Ishikawa (cell line): ENCODE measurements around the gene APOC1.

Experiments used
- CEBPB ChIP-seq: IDR thresholded peaks from 2 replicates; pipeline ENCODE4 v1.6.1; 2012
- CREB1 ChIP-seq: IDR thresholded peaks from 2 replicates; pipeline ENCODE4 v1.6.1; 2012; ENCODE audit warnings: low read depth
- EGR1 ChIP-seq: IDR thresholded peaks from 2 replicates; pipeline ENCODE4 v1.6.1; 2012
- EP300 ChIP-seq: IDR thresholded peaks from 2 replicates; pipeline ENCODE4 v1.6.1; 2012; ENCODE audit warnings: borderline replicate concordance
- FOXM1 ChIP-seq: IDR thresholded peaks from 2 replicates; pipeline ENCODE4 v1.6.1; 2012; ENCODE audit warnings: low read depth, borderline replicate concordance
- MAX ChIP-seq: IDR thresholded peaks from 2 replicates; pipeline ENCODE4 v1.6.1; 2012
- NFIC ChIP-seq: IDR thresholded peaks from 2 replicates; pipeline ENCODE4 v1.6.1; 2012
- RAD21 ChIP-seq: IDR thresholded peaks from 2 replicates; pipeline ENCODE4 v1.6.1; 2012; ENCODE audit warnings: low read depth
- REST ChIP-seq: IDR thresholded peaks from 2 replicates; pipeline ENCODE4 v1.6.1; 2012; ENCODE audit warnings: low read depth, mild to moderate bottlenecking
- TAF1 ChIP-seq: IDR thresholded peaks from 2 replicates; pipeline ENCODE4 v1.6.1; 2012; ENCODE audit warnings: low read depth, mild to moderate bottlenecking
- TCF12 ChIP-seq: IDR thresholded peaks from 2 replicates; pipeline ENCODE4 v1.6.1; 2012; ENCODE audit warnings: low read depth
- TEAD4 ChIP-seq: IDR thresholded peaks from 2 replicates; pipeline ENCODE4 v1.6.1; 2012
- YY1 ChIP-seq: IDR thresholded peaks from 2 replicates; pipeline ENCODE4 v1.6.1; 2012; ENCODE audit warnings: low read depth
- ZBTB7A ChIP-seq: IDR thresholded peaks from 2 replicates; pipeline ENCODE4 v1.6.1; 2012; ENCODE audit warnings: low read depth
- TF ChIP-seq, protein P1 (sequence below): IDR thresholded peaks from 2 replicates; pipeline ENCODE4 v1.6.1; 2012

Gene APOC1

DNA sequence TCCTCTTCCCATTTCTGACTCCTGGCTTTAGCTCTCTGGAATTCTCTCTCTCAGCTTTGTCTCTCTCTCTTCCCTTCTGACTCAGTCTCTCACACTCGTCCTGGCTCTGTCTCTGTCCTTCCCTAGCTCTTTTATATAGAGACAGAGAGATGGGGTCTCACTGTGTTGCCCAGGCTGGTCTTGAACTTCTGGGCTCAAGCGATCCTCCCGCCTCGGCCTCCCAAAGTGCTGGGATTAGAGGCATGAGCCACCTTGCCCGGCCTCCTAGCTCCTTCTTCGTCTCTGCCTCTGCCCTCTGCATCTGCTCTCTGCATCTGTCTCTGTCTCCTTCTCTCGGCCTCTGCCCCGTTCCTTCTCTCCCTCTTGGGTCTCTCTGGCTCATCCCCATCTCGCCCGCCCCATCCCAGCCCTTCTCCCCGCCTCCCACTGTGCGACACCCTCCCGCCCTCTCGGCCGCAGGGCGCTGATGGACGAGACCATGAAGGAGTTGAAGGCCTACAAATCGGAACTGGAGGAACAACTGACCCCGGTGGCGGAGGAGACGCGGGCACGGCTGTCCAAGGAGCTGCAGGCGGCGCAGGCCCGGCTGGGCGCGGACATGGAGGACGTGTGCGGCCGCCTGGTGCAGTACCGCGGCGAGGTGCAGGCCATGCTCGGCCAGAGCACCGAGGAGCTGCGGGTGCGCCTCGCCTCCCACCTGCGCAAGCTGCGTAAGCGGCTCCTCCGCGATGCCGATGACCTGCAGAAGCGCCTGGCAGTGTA lies 6.2 kb upstream of the APOC1 start:
- TF ChIP-seq REST (no peak), TAF1 (no peak), MAX (no peak), EP300 (no peak), YY1 (no peak), EGR1 (no peak), CEBPB (no peak), CREB1 (no peak), RAD21 (no peak), ZBTB7A (no peak), NFIC (no peak), TCF12 (no peak), TEAD4 (no peak), FOXM1 (no peak)
- TF ChIP-seq, protein P1, sequence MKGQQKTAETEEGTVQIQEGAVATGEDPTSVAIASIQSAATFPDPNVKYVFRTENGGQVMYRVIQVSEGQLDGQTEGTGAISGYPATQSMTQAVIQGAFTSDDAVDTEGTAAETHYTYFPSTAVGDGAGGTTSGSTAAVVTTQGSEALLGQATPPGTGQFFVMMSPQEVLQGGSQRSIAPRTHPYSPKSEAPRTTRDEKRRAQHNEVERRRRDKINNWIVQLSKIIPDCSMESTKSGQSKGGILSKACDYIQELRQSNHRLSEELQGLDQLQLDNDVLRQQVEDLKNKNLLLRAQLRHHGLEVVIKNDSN = no peak

- TF ChIP-seq CREB1 (no peak), EP300 (no peak), REST (no peak), TAF1 (no peak), YY1 (no peak), TEAD4 (no peak), CEBPB (no peak), NFIC (no peak), FOXM1 (no peak), EGR1 (no peak), TCF12 (no peak), ZBTB7A (no peak)
- TF ChIP-seq, protein P1 = no peak
Measured at GRCh38 chr19:44908836-44909261, 5.6 kb upstream of the APOC1 start.

- TF ChIP-seq, protein P1 = no peak
Measured at GRCh38 chr19:44909775-44910174, 4.6 kb upstream of the APOC1 start.

DNA sequence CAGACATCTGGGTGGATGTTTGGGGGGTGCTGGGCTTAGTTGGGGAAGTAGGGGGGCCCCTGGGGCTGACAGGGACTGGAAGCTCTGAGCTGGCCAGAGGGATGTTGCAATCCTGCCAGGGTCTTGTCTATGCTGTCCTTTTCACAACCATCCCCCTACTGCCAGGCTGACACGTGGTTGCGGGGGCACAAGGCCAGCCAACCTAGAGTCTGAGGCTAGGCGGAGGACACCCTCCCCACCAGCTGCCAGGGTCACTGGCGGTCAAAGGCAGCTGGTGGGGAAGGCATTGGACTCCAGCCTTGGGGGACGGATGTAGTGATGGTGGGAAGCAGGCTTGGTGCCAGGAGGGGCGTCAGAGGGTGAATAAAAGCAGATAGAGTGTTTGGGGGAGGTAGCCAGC lies 1.6 kb upstream of the APOC1 start:
- no peak for TF ChIP-seq RAD21
- TF ChIP-seq EP300 = no peak
- TF ChIP-seq TAF1 = no peak
- TF ChIP-seq TCF12 = no peak
- no peak for TF ChIP-seq YY1
- no peak for TF ChIP-seq NFIC
- no peak for TF ChIP-seq FOXM1
- TF ChIP-seq MAX = no peak
- no peak for TF ChIP-seq CEBPB
- TF ChIP-seq REST = no peak
- TF ChIP-seq EGR1 = no peak
- TF ChIP-seq ZBTB7A = no peak
- TF ChIP-seq, protein P1 = no peak
- no peak for TF ChIP-seq CREB1
- TF ChIP-seq TEAD4 = no peak
